ENCODE data around the gene CEACAM19.

DNA sequence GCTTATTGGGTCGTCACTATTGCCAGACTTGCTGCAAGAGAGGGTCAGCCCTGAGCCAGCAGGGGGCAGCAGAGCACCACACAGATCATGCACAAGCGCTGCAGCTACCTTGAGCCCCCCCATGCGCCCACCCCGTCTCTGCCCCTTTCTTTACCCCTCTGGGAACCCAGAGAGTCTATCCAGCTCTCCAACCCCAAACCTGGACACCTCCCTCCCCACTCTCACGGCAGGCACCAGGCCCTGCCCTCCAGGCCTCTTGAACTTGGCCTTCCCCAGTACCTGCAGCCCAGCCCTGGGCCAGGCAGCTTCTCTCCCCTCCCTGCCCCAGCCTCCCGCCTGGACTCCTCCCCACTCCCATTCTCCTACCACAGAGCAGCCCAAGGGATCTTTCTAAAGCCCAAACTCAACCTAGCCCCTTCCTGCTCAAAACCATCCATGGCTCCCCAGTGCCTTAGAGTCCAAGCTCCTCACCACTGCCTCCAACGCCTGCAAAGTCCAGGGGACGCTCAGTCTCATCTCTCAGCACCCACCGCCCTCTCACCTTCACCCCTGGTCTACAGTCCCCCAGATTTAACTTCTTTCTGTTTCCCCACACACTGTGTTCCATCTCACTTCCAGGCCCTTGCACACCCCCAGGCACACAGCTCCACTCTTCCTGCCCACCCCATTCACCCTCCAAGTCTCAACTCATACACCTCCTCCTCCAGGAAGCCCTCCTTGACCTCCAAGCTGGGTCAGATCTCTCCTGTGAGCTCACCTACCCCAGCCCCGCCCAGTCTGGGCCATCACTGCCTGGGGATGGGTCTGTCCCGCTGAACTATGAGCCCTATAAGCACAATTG is 18.2 kb downstream of the CEACAM19 start:
- TF ChIP-seq, protein P1, sequence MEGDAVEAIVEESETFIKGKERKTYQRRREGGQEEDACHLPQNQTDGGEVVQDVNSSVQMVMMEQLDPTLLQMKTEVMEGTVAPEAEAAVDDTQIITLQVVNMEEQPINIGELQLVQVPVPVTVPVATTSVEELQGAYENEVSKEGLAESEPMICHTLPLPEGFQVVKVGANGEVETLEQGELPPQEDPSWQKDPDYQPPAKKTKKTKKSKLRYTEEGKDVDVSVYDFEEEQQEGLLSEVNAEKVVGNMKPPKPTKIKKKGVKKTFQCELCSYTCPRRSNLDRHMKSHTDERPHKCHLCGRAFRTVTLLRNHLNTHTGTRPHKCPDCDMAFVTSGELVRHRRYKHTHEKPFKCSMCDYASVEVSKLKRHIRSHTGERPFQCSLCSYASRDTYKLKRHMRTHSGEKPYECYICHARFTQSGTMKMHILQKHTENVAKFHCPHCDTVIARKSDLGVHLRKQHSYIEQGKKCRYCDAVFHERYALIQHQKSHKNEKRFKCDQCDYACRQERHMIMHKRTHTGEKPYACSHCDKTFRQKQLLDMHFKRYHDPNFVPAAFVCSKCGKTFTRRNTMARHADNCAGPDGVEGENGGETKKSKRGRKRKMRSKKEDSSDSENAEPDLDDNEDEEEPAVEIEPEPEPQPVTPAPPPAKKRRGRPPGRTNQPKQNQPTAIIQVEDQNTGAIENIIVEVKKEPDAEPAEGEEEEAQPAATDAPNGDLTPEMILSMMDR (IDR thresholded peaks at IDR 0.05; ENCODE audit: low read depth, low read length), result peak; percentile 76
- TF ChIP-seq POLR2A (IDR thresholded peaks at IDR 0.05; ENCODE audit: extremely low read depth, insufficient read length), result no peak
